GM23338 (cell line): Measurements from ENCODE around the gene PRSS33. TPM values are rescaled to one million over a fixed set of nuclear protein-coding genes. Genes with fewer than 3 reads are reported as not detected.

Experiments used
- ATAC-seq: fragments of 200-7000 bp; cut with Tn5 transposase; 3 replicates; pipeline ENCODE4 v1.9.1; 2020
- DNase-seq: peaks from one replicate; pipeline ENCODE4 v3.0.0-alpha.2; 2015; ENCODE audit warnings: low spot score
- H2AFZ ChIP-seq: fragments of 200-600 bp; sonication (generic); 2 replicates; pipeline ENCODE4 v1.8.0; 2016; ENCODE audit warnings: antibody characterized with exemption, mild to moderate bottlenecking, moderate library complexity
- H3F3A ChIP-seq: fragments of 200-600 bp; sonication (generic); replicated peaks from 2 replicates; pipeline ENCODE4 v1.8.0; 2017; ENCODE audit warnings: antibody characterized with exemption, mixed run types, low read depth
- H3K27ac ChIP-seq: fragments of 200-600 bp; sonication (generic); 2 replicates; pipeline ENCODE4 v1.6.1; 2016; ENCODE audit warnings: low read depth
- H3K27me3 ChIP-seq: fragments of 200-600 bp; sonication (generic); 2 replicates; pipeline ENCODE4 v1.8.0; 2016; ENCODE audit warnings: mild to moderate bottlenecking, mixed run types, moderate library complexity; ENCODE audit not compliant: insufficient read depth
- H3K36me3 ChIP-seq: fragments of 200-600 bp; sonication (generic); 2 replicates; pipeline ENCODE4 v1.8.0; 2016; ENCODE audit warnings: mild to moderate bottlenecking; ENCODE audit not compliant: insufficient read depth
- H3K4me1 ChIP-seq: fragments of 200-600 bp; sonication (generic); 2 replicates; pipeline ENCODE4 v1.8.0; 2016; ENCODE audit warnings: mild to moderate bottlenecking, moderate library complexity; ENCODE audit not compliant: insufficient read depth
- H3K4me2 ChIP-seq: fragments of 200-600 bp; sonication (generic); 2 replicates; pipeline ENCODE4 v1.7.1; 2017; ENCODE audit warnings: mixed run types
- H3K4me3 ChIP-seq: fragments of 200-600 bp; sonication (generic); 2 replicates; pipeline ENCODE4 v1.6.1; 2016; ENCODE audit warnings: mixed run types
- H3K79me2 ChIP-seq: fragments of 200-600 bp; sonication (generic); replicated peaks from 2 replicates; pipeline ENCODE4 v1.8.0; 2017; ENCODE audit warnings: mild to moderate bottlenecking; ENCODE audit not compliant: insufficient read depth
- H3K9me2 ChIP-seq: fragments of 200-600 bp; sonication (generic); 2 replicates; pipeline ENCODE4 v1.8.0; 2017; ENCODE audit not compliant: insufficient read depth
- H4K20me1 ChIP-seq: fragments of 200-600 bp; sonication (generic); replicated peaks from 2 replicates; pipeline ENCODE4 v1.8.0; 2017; ENCODE audit warnings: mild to moderate bottlenecking; ENCODE audit not compliant: insufficient read depth
- H3K27ac Mint-ChIP-seq: 2 replicates; pipeline ENCODE4 v1.8.0; 2020; ENCODE audit warnings: inconsistent platforms, mild to moderate bottlenecking, moderate library complexity, mixed read lengths
- H3K27me3 Mint-ChIP-seq: 3 replicates; pipeline ENCODE4 v1.8.0; 2022; ENCODE audit warnings: low read depth, mild to moderate bottlenecking, moderate library complexity, mixed read lengths, inconsistent platforms; ENCODE audit not compliant: insufficient read depth, poor library complexity
- H3K36me3 Mint-ChIP-seq: 3 replicates; pipeline ENCODE4 v1.8.0; 2021; ENCODE audit warnings: low read depth, mild to moderate bottlenecking, inconsistent platforms, moderate library complexity, mixed read lengths
- H3K4me1 Mint-ChIP-seq: 3 replicates; pipeline ENCODE4 v1.8.0; 2020; ENCODE audit warnings: mild to moderate bottlenecking, inconsistent platforms, mixed read lengths
- H3K4me3 Mint-ChIP-seq: 3 replicates; pipeline ENCODE4 v1.8.0; 2021; ENCODE audit warnings: moderate library complexity, mild to moderate bottlenecking, inconsistent platforms, mixed read lengths
- H3K9me3 Mint-ChIP-seq: 3 replicates; pipeline ENCODE4 v1.8.0; 2020; ENCODE audit warnings: moderate library complexity, mild to moderate bottlenecking, inconsistent platforms, mixed read lengths
- EZH2 ChIP-seq: fragments of 200-600 bp; sonication (generic); IDR thresholded peaks from one replicate; pipeline ENCODE4 v1.8.0; 2017; ENCODE audit warnings: antibody characterized with exemption, mild to moderate bottlenecking, low read depth; ENCODE audit not compliant: unreplicated experiment
- EZH2phosphoT487 ChIP-seq: fragments of 200-600 bp; sonication (generic); IDR thresholded peaks from one replicate; pipeline ENCODE4 v1.8.1; 2018; ENCODE audit warnings: antibody characterized with exemption; ENCODE audit not compliant: unreplicated experiment
- NANOG ChIP-seq: IDR thresholded peaks from 2 replicates; pipeline ENCODE4 v1.6.1; 2016; ENCODE audit warnings: antibody characterized with exemption, borderline replicate concordance
- STAT1 ChIP-seq: IDR thresholded peaks from one replicate; pipeline ENCODE4 v1.6.1; 2016; ENCODE audit warnings: antibody characterized with exemption; ENCODE audit not compliant: unreplicated experiment
- polyA plus RNA-seq: library from polyadenylated mRNA; unstranded; fragments of >200 nt; fragmentation: Nextera tagmentation; extraction: Ambion mirVana; gene quantifications from 2 replicates; pipeline ENCODE4 v1.2.1, GENCODE V29; 2016
- total RNA-seq: library from RNA; depleted of rRNA; stranded (reverse); fragments of >200 nt; shearing (Covaris generic); gene quantifications from 2 replicates; pipeline ENCODE4 v1.2.3, GENCODE V29; 2014
- TF ChIP-seq, protein P1 (sequence below), 2 experiments: fragments of 200-600 bp in 1 of 2; sonication (generic) in 1 of 2; conservative IDR thresholded peaks; 2 replicates each; pipeline versions ENCODE4 v1.5.1 to v1.6.1; 2016 to 2017; ENCODE audit warnings: antibody characterized with exemption in 2 of 2, low read depth in 2 of 2, mild to moderate bottlenecking in 2 of 2, moderate library complexity in 1 of 2
- TF ChIP-seq, protein P2 (sequence below): fragments of 250-450 bp; sonication (Bioruptor Pico); IDR thresholded peaks from 2 replicates; pipeline ENCODE4 v1.5.0; 2020; ENCODE audit warnings: mild to moderate bottlenecking, moderate library complexity

Gene PRSS33
- total and polyA plus RNA-seq, 2 experiments from 2014 or later = 0.24 to 1.4 TPM

DNA sequence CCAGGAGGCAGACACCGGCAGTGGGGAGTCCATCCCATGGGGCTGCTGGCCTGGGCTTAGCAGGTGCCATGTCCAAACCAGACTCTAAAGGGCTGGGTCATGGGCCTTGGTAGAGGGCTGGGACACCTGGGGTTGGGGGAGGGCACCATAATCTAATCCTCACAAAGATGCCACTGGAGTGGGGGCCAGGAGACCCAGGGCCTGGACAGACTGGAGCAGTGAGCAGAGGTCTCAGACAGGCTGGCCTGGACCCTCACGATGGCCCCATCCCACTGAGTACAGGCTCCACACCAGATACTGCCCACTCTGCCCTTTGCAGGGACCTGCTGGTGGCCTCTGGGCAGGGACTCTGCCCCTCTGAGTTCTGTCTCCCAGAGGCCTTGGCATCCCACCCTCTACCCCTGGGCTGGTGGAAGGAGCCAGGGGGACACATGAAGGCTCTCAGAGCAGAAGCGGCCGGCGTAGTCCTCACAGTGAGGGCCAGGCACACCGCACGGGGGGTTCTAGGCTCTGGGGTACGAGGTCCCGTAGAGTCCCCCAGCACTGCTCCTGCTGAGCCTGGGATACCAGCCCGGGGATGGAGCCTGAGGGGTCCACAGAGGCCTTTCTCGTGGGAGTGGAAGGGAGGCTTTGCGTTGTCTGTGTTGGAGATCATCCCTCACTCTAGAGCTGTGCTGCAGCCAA, 44.9 kb downstream of the PRSS33 start:
- Histone ChIP-seq H3F3A (no peaks in the 10 kb centered on the region), H3K79me2 (no peaks in the 10 kb centered on the region), H3K27me3 (no peaks in the 10 kb centered on the region), H3K36me3 (no peaks in the 10 kb centered on the region), H3K4me2 (no peak overlapping the region), H3K4me1 (no peaks in the 10 kb centered on the region), H3K9me2 (no peaks in the 10 kb centered on the region), H2AFZ (no peak overlapping the region), H3K4me3 (no peak overlapping the region), H3K27ac (no peak overlapping the region), H4K20me1 (no peaks in the 10 kb centered on the region)
- Mint-ChIP-seq H3K27me3 (peaks cover 7% of the 10 kb centered on the region), H3K27ac (no peak overlapping the region), H3K9me3 (no peaks in the 10 kb centered on the region), H3K36me3 (no peaks in the 10 kb centered on the region; the same call in 2 of the 3 replicates), H3K4me3 (no peak overlapping the region), H3K4me1 (peaks cover 3% of the 10 kb centered on the region; the same call in 1 of the 3 replicates)
- ATAC-seq = no peak
- DNase-seq = no peak
- TF ChIP-seq EZH2phosphoT487 (no peak), NANOG (no peak), STAT1 (no peak), EZH2 (no peak)
- TF ChIP-seq, protein P1, sequence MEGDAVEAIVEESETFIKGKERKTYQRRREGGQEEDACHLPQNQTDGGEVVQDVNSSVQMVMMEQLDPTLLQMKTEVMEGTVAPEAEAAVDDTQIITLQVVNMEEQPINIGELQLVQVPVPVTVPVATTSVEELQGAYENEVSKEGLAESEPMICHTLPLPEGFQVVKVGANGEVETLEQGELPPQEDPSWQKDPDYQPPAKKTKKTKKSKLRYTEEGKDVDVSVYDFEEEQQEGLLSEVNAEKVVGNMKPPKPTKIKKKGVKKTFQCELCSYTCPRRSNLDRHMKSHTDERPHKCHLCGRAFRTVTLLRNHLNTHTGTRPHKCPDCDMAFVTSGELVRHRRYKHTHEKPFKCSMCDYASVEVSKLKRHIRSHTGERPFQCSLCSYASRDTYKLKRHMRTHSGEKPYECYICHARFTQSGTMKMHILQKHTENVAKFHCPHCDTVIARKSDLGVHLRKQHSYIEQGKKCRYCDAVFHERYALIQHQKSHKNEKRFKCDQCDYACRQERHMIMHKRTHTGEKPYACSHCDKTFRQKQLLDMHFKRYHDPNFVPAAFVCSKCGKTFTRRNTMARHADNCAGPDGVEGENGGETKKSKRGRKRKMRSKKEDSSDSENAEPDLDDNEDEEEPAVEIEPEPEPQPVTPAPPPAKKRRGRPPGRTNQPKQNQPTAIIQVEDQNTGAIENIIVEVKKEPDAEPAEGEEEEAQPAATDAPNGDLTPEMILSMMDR (conservative IDR thresholded peaks at IDR 0.05; ENCODE audit: low read depth in 2 of 2) = no peak
- TF ChIP-seq, protein P2, sequence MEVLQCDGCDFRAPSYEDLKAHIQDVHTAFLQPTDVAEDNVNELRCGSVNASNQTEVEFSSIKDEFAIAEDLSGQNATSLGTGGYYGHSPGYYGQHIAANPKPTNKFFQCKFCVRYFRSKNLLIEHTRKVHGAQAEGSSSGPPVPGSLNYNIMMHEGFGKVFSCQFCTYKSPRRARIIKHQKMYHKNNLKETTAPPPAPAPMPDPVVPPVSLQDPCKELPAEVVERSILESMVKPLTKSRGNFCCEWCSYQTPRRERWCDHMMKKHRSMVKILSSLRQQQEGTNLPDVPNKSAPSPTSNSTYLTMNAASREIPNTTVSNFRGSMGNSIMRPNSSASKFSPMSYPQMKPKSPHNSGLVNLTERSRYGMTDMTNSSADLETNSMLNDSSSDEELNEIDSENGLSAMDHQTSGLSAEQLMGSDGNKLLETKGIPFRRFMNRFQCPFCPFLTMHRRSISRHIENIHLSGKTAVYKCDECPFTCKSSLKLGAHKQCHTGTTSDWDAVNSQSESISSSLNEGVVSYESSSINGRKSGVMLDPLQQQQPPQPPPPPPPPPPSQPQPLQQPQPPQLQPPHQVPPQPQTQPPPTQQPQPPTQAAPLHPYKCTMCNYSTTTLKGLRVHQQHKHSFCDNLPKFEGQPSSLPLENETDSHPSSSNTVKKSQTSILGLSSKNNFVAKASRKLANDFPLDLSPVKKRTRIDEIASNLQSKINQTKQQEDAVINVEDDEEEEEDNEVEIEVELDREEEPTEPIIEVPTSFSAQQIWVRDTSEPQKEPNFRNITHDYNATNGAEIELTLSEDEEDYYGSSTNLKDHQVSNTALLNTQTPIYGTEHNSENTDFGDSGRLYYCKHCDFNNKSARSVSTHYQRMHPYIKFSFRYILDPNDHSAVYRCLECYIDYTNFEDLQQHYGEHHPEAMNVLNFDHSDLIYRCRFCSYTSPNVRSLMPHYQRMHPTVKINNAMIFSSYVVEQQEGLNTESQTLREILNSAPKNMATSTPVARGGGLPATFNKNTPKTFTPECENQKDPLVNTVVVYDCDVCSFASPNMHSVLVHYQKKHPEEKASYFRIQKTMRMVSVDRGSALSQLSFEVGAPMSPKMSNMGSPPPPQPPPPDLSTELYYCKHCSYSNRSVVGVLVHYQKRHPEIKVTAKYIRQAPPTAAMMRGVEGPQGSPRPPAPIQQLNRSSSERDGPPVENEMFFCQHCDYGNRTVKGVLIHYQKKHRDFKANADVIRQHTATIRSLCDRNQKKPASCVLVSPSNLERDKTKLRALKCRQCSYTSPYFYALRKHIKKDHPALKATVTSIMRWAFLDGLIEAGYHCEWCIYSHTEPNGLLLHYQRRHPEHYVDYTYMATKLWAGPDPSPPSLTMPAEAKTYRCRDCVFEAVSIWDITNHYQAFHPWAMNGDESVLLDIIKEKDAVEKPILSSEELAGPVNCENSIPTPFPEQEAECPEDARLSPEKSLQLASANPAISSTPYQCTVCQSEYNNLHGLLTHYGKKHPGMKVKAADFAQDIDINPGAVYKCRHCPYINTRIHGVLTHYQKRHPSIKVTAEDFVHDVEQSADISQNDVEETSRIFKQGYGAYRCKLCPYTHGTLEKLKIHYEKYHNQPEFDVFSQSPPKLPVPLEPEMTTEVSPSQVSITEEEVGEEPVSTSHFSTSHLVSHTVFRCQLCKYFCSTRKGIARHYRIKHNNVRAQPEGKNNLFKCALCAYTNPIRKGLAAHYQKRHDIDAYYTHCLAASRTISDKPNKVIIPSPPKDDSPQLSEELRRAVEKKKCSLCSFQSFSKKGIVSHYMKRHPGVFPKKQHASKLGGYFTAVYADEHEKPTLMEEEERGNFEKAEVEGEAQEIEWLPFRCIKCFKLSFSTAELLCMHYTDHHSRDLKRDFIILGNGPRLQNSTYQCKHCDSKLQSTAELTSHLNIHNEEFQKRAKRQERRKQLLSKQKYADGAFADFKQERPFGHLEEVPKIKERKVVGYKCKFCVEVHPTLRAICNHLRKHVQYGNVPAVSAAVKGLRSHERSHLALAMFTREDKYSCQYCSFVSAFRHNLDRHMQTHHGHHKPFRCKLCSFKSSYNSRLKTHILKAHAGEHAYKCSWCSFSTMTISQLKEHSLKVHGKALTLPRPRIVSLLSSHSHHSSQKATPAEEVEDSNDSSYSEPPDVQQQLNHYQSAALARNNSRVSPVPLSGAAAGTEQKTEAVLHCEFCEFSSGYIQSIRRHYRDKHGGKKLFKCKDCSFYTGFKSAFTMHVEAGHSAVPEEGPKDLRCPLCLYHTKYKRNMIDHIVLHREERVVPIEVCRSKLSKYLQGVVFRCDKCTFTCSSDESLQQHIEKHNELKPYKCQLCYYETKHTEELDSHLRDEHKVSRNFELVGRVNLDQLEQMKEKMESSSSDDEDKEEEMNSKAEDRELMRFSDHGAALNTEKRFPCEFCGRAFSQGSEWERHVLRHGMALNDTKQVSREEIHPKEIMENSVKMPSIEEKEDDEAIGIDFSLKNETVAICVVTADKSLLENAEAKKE (CRISPR knock-in tag) = no peak
